Gastrocnemius medialis (tissue), 4 donors: Measurements from ENCODE around the gene CFI. TPM values are rescaled to one million over a fixed set of nuclear protein-coding genes. Genes with fewer than 3 reads are reported as not detected.

ENCODE experiments used
- ATAC-seq, 2 donors: fragments of 150-250 bp; one replicate each; pipeline ENCODE4 v1.9.1; 2016
- DNase-seq, 2 donors: peaks; one replicate each; pipeline ENCODE4 v3.0.0-alpha.2; 2019
- H3K27ac ChIP-seq, 4 donors: fragments of 200-600 bp; sonication (generic); 1 replicate in 1 of 4; 2 replicates in 3 of 4; pipeline ENCODE4 v1.5.1; 2016 to 2018; ENCODE audit warnings: mild to moderate bottlenecking in 2 of 4, moderate library complexity in 1 of 4
- H3K27me3 ChIP-seq, 3 donors: fragments of 200-600 bp; sonication (generic) in 2 of 3; 1 replicate in 1 of 3; 2 replicates in 2 of 3; pipeline versions ENCODE4 v1.5.1 to v1.6.0; 2016 to 2019; ENCODE audit warnings: mild to moderate bottlenecking in 1 of 3, moderate library complexity in 1 of 3
- H3K36me3 ChIP-seq, 2 donors: fragments of 200-600 bp; sonication (generic) in 1 of 2; one replicate each; pipeline ENCODE4 v1.5.1; 2017 to 2018
- H3K4me1 ChIP-seq, 2 donors: fragments of 200-600 bp; sonication (generic) in 1 of 2; one replicate each; pipeline ENCODE4 v1.5.1; 2016 to 2017; ENCODE audit warnings: mild to moderate bottlenecking in 2 of 2
- H3K4me3 ChIP-seq, 4 donors: fragments of 200-600 bp; sonication (generic) in 3 of 4; 1 replicate in 1 of 4; 2 replicates in 3 of 4; pipeline ENCODE4 v1.5.1; 2016 to 2019; ENCODE audit warnings: mild to moderate bottlenecking in 2 of 4
- H3K9me3 ChIP-seq, 3 donors: fragments of 200-600 bp; sonication (generic) in 2 of 3; 1 replicate in 1 of 3; 2 replicates in 2 of 3; pipeline ENCODE4 v1.5.1; 2016 to 2019
- CTCF ChIP-seq, 5 experiments: fragments of 450-650 bp in 3 of 5; fragments of 200-600 bp in 2 of 5; sonication (generic) in 2 of 5; IDR thresholded peaks in 4 of 5; conservative IDR thresholded peaks in 1 of 5; 1 replicate in 4 of 5; 2 replicates in 1 of 5; pipeline ENCODE4 v1.5.1; 2016 to 2019; ENCODE audit warnings: antibody characterized with exemption in 5 of 5, mild to moderate bottlenecking in 3 of 5, moderate library complexity in 3 of 5
- POLR2A ChIP-seq, 2 donors: fragments of 450-650 bp; IDR thresholded peaks; one replicate each; pipeline ENCODE4 v1.6.1; 2017; ENCODE audit warnings: antibody characterized with exemption in 2 of 2, mild to moderate bottlenecking in 2 of 2, moderate library complexity in 2 of 2
- in situ Hi-C, 4 donors: fragments of 200-750 bp; cut with MboI; loops; one replicate each; pipeline versions ENCODE4 v1.15.0 to v1.8.0; 2017; ENCODE audit warnings: low sequenced_read_pairs in 4 of 4
- intact Hi-C: fragments of 100-400 bp; cut with DNase I; formaldehyde crosslinking; loops from one replicate; pipeline ENCODE4 v1.15.1; 2023; ENCODE audit warnings: low total_unique reads
- total RNA-seq, 4 donors: library from RNA; depleted of rRNA; stranded (reverse); fragments of >200 nt; gene quantifications; one replicate each; pipeline versions ENCODE4 v1.1.0 to v1.2.3, GENCODE V29; 2016

The CFI gene
- total RNA-seq, 4 donors from 2014 or later, result 1.1 to 3.7 (median 3.3) TPM

DNA sequence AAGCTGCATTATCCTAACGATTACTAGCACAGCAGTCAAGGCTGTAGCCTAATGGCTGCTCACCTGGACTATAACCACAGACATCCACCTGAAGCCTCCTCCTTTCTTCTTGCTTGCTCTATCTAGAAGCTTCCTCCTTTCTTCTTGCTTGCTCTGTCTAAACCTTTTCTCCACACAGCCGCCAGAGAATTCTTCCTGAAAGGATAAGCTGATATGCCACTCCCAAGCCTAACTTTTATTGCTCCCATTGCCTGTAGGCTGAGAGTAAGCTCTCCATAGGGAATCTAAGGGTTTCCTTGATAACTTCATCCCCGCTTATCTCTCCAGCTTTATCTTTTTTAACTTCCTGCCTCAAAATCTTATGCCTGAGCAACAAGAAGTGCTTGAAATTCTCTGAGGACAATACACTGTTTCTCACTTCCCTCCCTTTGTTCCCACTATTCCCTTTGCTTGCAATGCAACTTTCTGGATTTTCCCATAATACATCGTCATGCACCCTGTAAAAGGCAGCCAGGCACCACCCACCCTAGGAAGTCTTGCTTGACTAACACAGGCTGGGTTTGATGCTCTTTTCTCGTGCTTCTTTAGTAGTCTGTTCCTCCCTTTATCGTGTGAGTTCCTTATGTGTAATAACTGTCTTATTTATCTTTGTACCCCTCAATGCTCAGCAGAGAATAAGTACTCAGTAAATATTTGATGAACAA is 44.7 kb upstream of the CFI start:
- Histone ChIP-seq H3K4me3 (no peak overlapping the region), H3K36me3 (no peaks in the 10 kb centered on the region), H3K9me3 (no peaks in the 10 kb centered on the region), H3K4me1 (no peaks in the 10 kb centered on the region), H3K27me3 (no peaks in the 10 kb centered on the region), H3K27ac (no peak overlapping the region)
- TF ChIP-seq POLR2A (IDR thresholded peaks at IDR 0.05) (no peak), CTCF (IDR thresholded peaks at IDR 0.05 in 4 of 5, conservative IDR thresholded peaks at IDR 0.05 in 1 of 5) (no peak)
- DNase-seq, result no peak
- in situ Hi-C loops (no loop called here), intact Hi-C loops (no loop called here)
- no peak for ATAC-seq

DNA sequence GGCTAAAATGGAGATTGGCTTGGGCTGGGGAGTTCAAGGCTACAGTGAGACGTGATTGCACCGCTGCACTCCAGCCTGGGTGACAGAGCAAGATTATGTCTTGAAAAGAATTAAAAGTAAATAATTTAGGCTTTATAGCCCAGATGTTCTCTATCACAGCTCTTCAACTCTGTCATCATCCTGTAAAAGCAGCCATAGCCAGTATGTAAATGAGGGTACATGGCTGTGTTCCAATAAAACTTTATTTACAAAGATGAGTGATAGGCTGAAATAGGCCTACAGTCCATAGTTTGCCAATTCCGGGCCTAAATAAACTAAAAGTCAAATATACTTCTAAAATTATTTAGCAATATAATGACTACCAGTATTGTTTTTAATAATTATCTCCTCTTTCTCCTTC is 35.2 kb upstream of the CFI start:
- Histone ChIP-seq H3K27ac (no peak overlapping the region), H3K36me3 (no peaks in the 10 kb centered on the region), H3K27me3 (no peaks in the 10 kb centered on the region), H3K9me3 (no peaks in the 10 kb centered on the region), H3K4me3 (no peak overlapping the region), H3K4me1 (no peaks in the 10 kb centered on the region)
- in situ Hi-C loops, result no loop called here
- ATAC-seq (no peak), DNase-seq (no peak)
- intact Hi-C loops, result no loop called here
- TF ChIP-seq CTCF (IDR thresholded peaks at IDR 0.05 in 4 of 5, conservative IDR thresholded peaks at IDR 0.05 in 1 of 5), result no peak

GRCh38 chr4:109833756-109834155 is 32.0 kb upstream of the CFI start:
- H3K4me1 ChIP-seq, result no peaks in the 10 kb centered on the region
- H3K27ac ChIP-seq, result no peak overlapping the region
- no peak for ATAC-seq
- DNase-seq, result no peak
- H3K9me3 ChIP-seq, result no peaks in the 10 kb centered on the region
- no peaks in the 10 kb centered on the region for H3K27me3 ChIP-seq
- intact Hi-C loops (no loop called here), in situ Hi-C loops (no loop called here)
- H3K36me3 ChIP-seq, result no peaks in the 10 kb centered on the region
- TF ChIP-seq CTCF (IDR thresholded peaks at IDR 0.05 in 4 of 5, conservative IDR thresholded peaks at IDR 0.05 in 1 of 5) (no peak), POLR2A (IDR thresholded peaks at IDR 0.05) (no peak)
- no peak overlapping the region for H3K4me3 ChIP-seq

DNA sequence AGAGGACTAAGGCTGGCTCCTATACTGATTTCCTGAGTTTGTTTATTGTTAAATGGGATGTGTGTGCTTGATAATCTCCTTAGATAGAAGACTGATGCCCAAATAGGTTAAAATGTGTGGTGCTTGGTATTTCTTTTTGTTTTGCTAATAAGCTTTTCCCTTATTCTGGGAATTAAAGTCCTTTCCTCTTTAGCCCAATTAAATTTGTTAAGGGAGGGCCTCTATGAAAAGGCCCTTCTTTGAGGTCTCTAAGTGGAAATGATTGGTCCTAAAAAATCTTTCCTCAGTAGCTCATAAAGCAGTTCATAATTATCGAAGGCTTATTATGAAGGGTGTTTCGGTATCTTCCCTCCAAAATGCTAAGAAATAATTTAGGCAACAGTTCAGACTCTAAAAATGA is 25.9 kb upstream of the CFI start, which contains the start of gene RRH:
Gene RRH (plus strand): TSS at position 301 of the 400 bp plus-strand sequence. CDS start 56 bp downstream, at position 357.
- no peaks in the 10 kb centered on the region for H3K9me3 ChIP-seq
- H3K27me3 ChIP-seq, result no peaks in the 10 kb centered on the region
- peaks cover 0 to 28% of the 10 kb centered on the region in 2 donors for H3K36me3 ChIP-seq
- TF ChIP-seq CTCF (IDR thresholded peaks at IDR 0.05 in 4 of 5, conservative IDR thresholded peaks at IDR 0.05 in 1 of 5) (no peak), POLR2A (IDR thresholded peaks at IDR 0.05) (no peak)
- in situ Hi-C loops (no loop called here), intact Hi-C loops (loop anchor here (5.0 kb wide), 1 partner anchor 405 kb away; no protein-coding TSS in a partner anchor)
- DNase-seq, result no peak
- no peaks in the 10 kb centered on the region for H3K4me1 ChIP-seq
- no peak for ATAC-seq
- H3K4me3 ChIP-seq, result no peak within 1 kb of the TSS
- no peak within 1 kb of the TSS for H3K27ac ChIP-seq
